ENCODE data around the gene AUTS2. TPM values are rescaled to one million over a fixed set of nuclear protein-coding genes. Genes with fewer than 3 reads are reported as not detected.

The AUTS2 gene
- total RNA-seq, 1 donor from 2014 or later = 80.6 TPM

DNA sequence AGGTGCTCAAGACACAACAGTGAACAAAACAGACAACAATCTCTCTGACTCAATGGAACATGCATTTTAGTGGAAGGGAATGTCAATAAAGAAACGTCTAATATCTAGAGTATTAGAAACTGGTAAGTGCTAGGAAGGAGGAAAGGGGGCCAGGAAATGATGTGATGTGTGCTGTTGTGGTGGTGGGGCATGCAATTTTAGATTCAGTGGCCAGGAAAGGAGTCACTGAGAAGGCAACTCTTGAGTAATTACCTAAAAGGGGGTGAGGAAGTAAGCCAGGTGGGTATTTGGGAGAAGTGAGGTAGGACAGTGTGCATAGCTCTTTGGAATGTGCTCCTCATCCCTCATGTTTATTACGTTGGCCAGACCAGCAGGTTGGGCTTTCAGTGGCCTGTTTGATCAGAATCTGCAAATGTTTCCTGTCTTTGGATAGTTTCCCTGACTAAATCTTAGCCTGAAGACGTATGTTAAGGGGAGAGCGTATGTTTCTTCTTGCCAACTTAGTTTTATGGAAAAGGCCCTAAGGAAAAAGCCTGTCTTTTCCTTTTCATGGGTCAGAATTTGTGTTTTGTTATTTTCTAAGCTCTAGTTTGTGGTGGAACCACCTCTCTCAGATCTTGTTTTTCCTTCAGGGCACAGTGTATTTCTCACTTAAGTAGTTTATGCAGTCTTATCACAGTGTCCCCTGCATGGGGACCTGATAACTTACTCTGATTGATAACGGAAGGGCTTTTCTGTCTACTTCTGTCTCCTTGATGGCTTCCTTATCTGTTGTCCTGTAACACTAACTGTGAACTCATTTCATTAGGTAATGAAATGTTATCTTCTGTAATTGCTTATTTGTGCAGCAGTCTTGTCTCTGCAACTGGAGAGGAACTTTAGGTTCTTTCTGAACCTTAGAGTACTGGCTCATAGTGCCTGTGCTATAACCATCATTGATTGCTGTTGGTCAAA, 203.7 kb downstream of the AUTS2 start:
- Mint-ChIP-seq H3K27ac (ENCODE audit: unreplicated experiment) (peak overlapping the region; percentile 31), H3K9me3 (ENCODE audit: unreplicated experiment) (no peaks in the 10 kb centered on the region)

DNA sequence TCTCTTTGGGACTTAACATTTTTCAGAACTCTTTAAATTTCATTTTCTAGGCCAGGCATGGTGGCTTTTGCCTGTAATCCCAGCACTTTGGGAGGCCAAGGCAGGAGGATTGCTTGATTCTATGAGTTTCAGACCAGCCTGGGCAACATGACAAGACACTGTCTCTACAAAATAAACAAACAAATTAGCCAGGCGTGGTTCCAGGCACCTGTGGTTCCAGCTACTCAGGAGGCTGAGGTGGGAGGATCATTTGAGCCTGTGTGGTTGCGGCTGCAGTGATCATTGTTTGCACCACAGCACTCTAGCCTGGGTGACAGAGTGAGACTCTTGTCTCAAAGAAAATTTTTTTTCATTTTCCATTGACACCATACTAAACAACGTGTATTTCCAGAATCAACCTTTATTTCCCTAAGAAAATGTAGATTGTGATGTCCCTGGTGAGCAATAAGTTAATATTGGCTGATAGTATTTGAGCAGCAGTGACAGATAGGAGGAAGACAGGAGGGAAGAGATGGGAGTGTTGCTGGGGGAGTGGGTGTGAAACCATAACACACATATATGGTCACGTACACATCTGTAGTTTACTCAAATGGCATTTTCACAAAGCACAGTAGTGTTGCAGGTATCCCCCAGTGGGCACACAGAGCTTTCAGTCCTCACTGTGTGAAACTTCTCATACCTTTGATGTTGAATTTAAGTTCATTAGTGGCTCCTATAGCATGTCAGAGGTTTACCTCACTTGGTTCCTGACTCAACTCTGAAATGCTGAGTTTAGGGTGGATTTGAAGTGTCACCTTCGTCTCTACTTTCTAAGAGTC, 205.6 kb downstream of the AUTS2 start:
- Mint-ChIP-seq H3K4me1 (ENCODE audit: unreplicated experiment) (peaks cover 40% of the 10 kb centered on the region), H3K9me3 (ENCODE audit: unreplicated experiment) (no peaks in the 10 kb centered on the region), H3K36me3 (ENCODE audit: unreplicated experiment) (no peaks in the 10 kb centered on the region), H3K4me3 (ENCODE audit: unreplicated experiment) (no peak overlapping the region), H3K27ac (ENCODE audit: unreplicated experiment) (no peak overlapping the region), H3K27me3 (ENCODE audit: unreplicated experiment) (no peaks in the 10 kb centered on the region)
- no peak for DNase-seq (ENCODE audit: extremely low spot score, unreplicated experiment)
- TF ChIP-seq, protein P1, sequence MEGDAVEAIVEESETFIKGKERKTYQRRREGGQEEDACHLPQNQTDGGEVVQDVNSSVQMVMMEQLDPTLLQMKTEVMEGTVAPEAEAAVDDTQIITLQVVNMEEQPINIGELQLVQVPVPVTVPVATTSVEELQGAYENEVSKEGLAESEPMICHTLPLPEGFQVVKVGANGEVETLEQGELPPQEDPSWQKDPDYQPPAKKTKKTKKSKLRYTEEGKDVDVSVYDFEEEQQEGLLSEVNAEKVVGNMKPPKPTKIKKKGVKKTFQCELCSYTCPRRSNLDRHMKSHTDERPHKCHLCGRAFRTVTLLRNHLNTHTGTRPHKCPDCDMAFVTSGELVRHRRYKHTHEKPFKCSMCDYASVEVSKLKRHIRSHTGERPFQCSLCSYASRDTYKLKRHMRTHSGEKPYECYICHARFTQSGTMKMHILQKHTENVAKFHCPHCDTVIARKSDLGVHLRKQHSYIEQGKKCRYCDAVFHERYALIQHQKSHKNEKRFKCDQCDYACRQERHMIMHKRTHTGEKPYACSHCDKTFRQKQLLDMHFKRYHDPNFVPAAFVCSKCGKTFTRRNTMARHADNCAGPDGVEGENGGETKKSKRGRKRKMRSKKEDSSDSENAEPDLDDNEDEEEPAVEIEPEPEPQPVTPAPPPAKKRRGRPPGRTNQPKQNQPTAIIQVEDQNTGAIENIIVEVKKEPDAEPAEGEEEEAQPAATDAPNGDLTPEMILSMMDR (IDR thresholded peaks at IDR 0.05) = no peak

More for the DNA sequence above, 203.7 kb downstream of the AUTS2 start:
- Mint-ChIP-seq H3K4me1 (ENCODE audit: unreplicated experiment) (peaks cover 53% of the 10 kb centered on the region), H3K4me3 (ENCODE audit: unreplicated experiment) (no peak overlapping the region), H3K27me3 (ENCODE audit: unreplicated experiment) (no peaks in the 10 kb centered on the region), H3K36me3 (ENCODE audit: unreplicated experiment) (no peaks in the 10 kb centered on the region)
- no peak for DNase-seq (ENCODE audit: extremely low spot score, unreplicated experiment)
- TF ChIP-seq, protein P1 (IDR thresholded peaks at IDR 0.05) = no peak

DNA sequence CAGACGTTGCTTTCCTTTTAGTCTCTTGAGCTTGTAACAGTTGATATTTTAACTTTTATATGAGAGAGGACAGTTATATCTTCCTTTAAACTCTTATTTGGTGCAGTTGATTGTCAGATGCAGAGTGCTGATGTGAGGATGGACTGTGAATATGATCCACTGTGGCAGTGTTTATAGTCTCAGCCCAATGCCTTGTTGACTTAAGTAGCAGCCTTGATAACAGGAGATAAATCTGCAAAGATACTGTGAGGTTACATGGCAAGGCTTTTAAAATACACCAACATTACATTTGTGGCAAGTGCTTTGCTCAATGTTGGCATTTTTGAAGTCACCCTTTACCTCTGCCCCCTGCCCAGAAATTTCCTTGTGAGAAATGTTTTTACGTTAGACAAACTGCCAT, 206.7 kb downstream of the AUTS2 start:
- TF ChIP-seq, protein P1 (IDR thresholded peaks at IDR 0.05) = no peak
- Mint-ChIP-seq H3K27ac (ENCODE audit: unreplicated experiment) (no peak overlapping the region), H3K4me1 (ENCODE audit: unreplicated experiment) (peaks cover 36% of the 10 kb centered on the region), H3K9me3 (ENCODE audit: unreplicated experiment) (no peaks in the 10 kb centered on the region), H3K36me3 (ENCODE audit: unreplicated experiment) (no peaks in the 10 kb centered on the region), H3K4me3 (ENCODE audit: unreplicated experiment) (no peak overlapping the region), H3K27me3 (ENCODE audit: unreplicated experiment) (no peaks in the 10 kb centered on the region)
- no peak for DNase-seq (ENCODE audit: extremely low spot score, unreplicated experiment)

DNA sequence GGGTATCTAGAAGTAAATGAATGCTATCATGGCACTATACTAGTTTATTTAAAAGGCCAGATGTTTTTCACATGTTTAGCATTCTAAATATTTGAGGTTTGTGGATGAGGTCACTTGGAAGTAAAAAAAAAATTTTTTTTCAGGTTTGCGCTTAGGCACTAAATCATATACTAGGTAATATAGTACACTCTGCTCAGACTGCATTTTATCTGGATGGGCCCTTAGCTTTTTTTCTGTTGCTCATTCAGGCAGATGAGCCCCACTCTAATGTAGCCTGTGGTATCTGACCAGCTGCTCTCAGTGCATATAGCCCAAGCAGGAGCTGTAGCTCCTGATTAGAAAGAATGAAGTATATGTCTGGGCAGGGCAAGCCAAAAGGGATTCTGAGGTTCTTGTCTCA, 210.1 kb downstream of the AUTS2 start:
- DNase-seq (ENCODE audit: extremely low spot score, unreplicated experiment) = no peak
- Mint-ChIP-seq H3K27me3 (ENCODE audit: unreplicated experiment) (no peaks in the 10 kb centered on the region), H3K4me3 (ENCODE audit: unreplicated experiment) (no peak overlapping the region), H3K9me3 (ENCODE audit: unreplicated experiment) (no peaks in the 10 kb centered on the region), H3K36me3 (ENCODE audit: unreplicated experiment) (no peaks in the 10 kb centered on the region), H3K27ac (ENCODE audit: unreplicated experiment) (no peak overlapping the region), H3K4me1 (ENCODE audit: unreplicated experiment) (peaks cover 34% of the 10 kb centered on the region)
- TF ChIP-seq, protein P1 (IDR thresholded peaks at IDR 0.05) = no peak
